Measurements from ENCODE around the gene AGAP3.
A peak's percentile ranks its signal among the peaks of the same experiment; 100 is the strongest.

AGAP3 gene

DNA sequence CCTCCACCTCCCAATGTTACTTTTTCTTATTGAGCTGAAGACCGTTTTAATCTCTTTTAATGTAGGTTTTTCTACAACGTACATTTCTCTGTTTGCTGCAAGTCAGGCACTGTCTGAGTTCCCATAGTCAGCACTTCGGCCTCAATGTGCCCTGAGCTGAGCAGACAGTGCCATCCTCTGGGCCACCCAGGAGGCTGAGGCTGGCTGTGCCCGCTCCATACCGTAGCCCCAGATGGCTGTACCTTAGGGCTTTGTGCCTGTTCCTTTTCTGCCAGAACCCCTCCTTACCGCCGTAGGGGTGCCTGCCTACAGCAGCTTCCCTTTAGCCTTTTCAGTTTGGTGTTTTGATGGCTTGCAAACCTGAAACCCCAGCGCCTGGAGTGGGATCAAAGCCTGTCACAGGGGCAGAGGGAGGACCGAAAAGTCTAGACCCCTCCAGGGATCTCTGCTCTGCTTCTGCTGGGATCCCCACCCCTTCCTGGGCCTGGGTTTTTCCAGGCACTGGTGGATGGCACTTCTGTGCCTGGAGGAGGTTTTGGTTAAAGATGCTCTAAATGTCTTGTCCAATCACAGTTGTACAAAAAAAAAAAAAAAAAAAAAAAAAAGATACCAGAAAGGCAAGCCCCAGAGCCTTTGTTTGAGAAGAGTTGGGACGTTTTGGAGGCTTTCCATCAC lies 9.0 kb downstream of the AGAP3 start:
- H3K4me3 ChIP-seq (ENCODE audit: control insufficient read depth, low read depth, low read length) = no peak overlapping the region
- TF ChIP-seq, protein P1, sequence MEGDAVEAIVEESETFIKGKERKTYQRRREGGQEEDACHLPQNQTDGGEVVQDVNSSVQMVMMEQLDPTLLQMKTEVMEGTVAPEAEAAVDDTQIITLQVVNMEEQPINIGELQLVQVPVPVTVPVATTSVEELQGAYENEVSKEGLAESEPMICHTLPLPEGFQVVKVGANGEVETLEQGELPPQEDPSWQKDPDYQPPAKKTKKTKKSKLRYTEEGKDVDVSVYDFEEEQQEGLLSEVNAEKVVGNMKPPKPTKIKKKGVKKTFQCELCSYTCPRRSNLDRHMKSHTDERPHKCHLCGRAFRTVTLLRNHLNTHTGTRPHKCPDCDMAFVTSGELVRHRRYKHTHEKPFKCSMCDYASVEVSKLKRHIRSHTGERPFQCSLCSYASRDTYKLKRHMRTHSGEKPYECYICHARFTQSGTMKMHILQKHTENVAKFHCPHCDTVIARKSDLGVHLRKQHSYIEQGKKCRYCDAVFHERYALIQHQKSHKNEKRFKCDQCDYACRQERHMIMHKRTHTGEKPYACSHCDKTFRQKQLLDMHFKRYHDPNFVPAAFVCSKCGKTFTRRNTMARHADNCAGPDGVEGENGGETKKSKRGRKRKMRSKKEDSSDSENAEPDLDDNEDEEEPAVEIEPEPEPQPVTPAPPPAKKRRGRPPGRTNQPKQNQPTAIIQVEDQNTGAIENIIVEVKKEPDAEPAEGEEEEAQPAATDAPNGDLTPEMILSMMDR (conservative IDR thresholded peaks at IDR 0.05; ENCODE audit: control insufficient read depth, insufficient read depth, low read depth, low read length) = no peak
- DNase-seq (ENCODE audit: low read depth) = no peak

DNA sequence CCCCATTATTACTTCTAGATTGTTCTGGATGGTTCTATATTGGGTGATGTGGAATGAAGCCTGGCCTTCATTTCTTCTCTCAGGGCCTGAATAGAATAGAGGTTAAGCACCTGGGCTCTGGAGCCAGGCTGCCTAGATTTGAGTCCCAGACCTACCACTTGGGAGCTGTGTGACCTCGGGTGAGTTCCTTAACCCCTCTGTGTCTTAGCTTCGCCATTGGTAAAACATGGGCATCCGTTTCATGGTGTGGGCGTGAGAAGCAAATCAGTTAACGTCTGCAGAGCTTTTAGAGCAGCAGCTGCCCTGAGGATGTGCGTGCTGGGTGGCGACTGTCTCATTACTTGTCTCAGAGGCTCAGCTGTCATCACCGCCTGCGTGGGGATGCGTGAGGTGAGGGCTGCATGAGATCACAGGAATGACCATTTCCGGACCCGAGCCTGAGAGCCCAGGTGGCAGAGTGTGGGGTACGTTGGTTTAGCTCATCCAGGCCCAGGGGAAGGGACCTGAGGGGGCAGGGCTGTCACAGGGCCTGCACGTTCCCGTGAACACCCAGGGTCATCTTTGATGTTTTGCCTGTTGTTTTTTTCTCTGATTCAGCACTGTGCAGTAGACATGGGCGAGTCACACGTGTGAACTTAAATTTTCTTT lies 9.7 kb downstream of the AGAP3 start:
- peak; percentile 57 for DNase-seq (ENCODE audit: low read depth)
- no peak overlapping the region for H3K4me3 ChIP-seq (ENCODE audit: control insufficient read depth, low read depth, low read length)
- TF ChIP-seq, protein P1 (conservative IDR thresholded peaks at IDR 0.05; ENCODE audit: control insufficient read depth, insufficient read depth, low read depth, low read length) = no peak

DNA sequence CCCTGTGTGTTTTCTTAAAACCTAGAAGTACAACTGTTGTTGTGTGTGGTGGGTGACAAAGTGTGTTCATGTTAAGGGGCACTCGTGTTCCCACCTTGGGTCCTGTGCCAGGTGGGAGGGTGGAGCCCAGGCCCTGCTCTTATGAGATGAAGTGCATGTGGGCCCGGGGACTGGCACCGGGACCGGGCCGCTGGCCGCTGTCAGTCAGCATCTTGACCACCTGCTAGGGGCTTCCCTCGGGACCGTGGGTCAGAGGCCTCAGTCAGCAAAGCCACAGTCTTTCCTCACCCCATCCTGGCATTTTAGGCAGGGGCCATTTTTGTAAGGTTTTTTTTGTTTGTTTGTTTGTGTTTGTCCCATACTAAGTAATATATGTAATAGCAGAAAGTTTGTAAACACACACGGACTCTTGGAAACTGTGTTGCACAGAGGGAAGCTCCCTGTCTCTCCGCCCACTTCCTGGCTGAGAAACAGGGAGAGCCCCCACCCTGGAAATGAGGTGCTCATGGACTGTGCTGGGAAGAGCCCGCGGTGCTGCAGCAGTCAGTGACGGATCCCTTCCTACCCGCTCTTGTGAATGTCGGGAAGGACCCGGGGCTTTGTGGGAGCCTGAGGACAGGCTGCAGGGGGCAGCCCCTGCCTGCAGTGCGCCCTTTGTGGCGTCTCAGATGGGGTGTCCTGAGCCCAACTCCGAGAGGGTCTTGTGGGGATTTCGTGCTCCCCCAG lies 13.4 kb downstream of the AGAP3 start:
- TF ChIP-seq, protein P1 (conservative IDR thresholded peaks at IDR 0.05; ENCODE audit: control insufficient read depth, insufficient read depth, low read depth, low read length) = no peak
- no peak for DNase-seq (ENCODE audit: low read depth)
- no peak overlapping the region for H3K4me3 ChIP-seq (ENCODE audit: control insufficient read depth, low read depth, low read length)

DNA sequence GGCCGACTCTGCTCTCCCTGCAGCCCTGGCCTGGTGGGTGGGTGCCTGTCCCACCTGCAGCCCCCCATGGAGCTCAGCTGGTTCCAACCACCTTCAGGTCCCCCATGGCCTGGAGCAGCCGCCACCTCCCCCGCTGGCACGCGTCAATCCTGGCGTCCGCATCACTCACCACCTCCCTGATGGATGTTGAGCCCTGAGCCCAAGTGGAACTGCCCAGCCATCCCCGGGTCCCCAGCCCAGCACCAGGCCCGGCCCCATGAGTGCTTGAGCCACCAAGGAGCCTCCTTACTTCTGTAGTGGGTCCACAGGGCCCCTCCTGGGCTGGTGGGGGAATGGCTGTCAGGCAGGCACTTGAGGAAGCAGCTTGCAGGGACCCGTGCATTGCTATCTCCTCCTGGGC lies 14.6 kb downstream of the AGAP3 start:
- no peak overlapping the region for H3K4me3 ChIP-seq (ENCODE audit: control insufficient read depth, low read depth, low read length)
- TF ChIP-seq, protein P1 (conservative IDR thresholded peaks at IDR 0.05; ENCODE audit: control insufficient read depth, insufficient read depth, low read depth, low read length) = no peak
- no peak for DNase-seq (ENCODE audit: low read depth)

DNA sequence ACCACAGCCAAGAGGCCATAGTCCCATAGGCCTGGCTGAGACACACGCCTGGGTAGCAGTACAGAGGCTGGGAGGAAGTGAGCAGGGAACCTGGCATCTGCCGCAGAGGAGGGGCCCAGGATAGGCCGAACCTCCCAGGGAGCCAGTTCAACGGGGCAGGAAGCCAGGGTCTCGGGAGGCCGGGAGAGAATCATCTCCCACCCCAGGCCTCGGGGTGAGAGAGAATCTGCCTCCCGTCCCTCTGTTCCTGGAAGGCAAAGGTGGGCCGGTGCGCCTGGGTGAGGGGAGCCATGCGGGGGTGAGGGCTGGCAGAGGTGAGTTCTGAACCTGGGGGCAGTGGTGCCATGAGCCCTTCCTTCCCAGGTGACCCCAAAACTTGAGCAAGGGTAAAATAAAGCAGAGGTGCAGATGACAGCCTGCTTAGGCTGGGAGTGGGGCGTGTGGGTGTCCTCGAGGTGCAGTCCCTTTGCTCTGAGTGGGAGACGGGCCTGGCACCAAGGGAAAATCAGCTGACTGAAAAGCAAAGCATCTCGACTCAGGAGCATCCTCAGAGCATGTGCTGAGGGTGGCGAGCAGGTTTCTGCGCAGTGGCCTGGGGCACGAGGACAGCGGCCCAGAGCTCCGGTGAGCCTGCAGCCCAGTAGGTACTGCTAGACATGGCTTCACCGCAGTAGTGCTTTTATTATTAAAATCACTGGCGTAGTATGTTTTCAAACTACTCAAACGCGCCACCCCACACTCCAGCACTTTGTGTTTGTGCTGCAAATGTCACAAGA lies 15.5 kb downstream of the AGAP3 start:
- TF ChIP-seq, protein P1 (conservative IDR thresholded peaks at IDR 0.05; ENCODE audit: control insufficient read depth, insufficient read depth, low read depth, low read length) = no peak
- H3K4me3 ChIP-seq (ENCODE audit: control insufficient read depth, low read depth, low read length) = no peak overlapping the region
- no peak for DNase-seq (ENCODE audit: low read depth)

DNA sequence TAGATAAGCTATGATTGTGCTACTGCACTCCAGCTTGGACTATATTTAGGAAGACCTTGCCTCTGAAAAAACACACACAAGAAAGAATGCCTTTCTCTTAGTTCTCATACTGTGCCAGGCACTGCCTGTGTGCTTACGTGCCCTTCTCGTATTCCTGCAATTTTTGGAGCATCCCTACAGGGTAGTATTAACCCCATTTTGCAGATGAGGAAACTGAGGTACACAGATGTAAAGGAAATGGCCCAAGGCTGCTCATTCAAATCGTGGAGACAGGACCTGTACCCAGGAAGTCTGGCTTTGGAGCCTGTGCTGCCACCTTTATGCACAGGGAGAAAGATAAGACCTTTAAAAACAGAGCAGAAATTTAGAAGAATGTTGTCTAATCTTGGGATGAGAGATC lies 16.7 kb downstream of the AGAP3 start:
- DNase-seq (ENCODE audit: low read depth) = no peak
- H3K4me3 ChIP-seq (ENCODE audit: control insufficient read depth, low read depth, low read length) = no peak overlapping the region
- TF ChIP-seq, protein P1 (conservative IDR thresholded peaks at IDR 0.05; ENCODE audit: control insufficient read depth, insufficient read depth, low read depth, low read length) = no peak
